Measurements from ENCODE around the gene ALDH3A2.

DNA sequence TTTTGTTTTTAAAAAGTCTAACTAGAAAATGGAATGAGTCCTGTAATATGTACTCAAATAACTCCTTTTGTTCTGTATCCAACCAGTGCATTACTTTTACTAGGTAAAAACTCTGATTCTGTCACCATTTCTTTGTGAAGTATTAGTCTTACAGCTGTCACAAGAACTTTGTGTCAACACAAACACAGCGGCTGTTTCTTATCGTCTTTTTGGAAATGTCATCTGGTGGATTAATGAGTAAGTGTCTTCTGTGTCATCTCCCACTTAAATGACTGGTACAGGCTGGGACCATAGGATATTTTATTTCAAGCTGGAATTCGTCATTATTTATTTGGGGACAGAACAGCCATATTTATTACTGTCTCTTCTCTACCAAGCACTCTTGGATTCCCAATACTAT lies 19.1 kb upstream of the ALDH3A2 start:
- TF ChIP-seq, protein P1, sequence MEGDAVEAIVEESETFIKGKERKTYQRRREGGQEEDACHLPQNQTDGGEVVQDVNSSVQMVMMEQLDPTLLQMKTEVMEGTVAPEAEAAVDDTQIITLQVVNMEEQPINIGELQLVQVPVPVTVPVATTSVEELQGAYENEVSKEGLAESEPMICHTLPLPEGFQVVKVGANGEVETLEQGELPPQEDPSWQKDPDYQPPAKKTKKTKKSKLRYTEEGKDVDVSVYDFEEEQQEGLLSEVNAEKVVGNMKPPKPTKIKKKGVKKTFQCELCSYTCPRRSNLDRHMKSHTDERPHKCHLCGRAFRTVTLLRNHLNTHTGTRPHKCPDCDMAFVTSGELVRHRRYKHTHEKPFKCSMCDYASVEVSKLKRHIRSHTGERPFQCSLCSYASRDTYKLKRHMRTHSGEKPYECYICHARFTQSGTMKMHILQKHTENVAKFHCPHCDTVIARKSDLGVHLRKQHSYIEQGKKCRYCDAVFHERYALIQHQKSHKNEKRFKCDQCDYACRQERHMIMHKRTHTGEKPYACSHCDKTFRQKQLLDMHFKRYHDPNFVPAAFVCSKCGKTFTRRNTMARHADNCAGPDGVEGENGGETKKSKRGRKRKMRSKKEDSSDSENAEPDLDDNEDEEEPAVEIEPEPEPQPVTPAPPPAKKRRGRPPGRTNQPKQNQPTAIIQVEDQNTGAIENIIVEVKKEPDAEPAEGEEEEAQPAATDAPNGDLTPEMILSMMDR (IDR thresholded peaks at IDR 0.05): no peak
- no peak for TF ChIP-seq POLR2A (IDR thresholded peaks at IDR 0.05)

All from lower leg skin (tissue), 3 donors.